K562 (cell line): ENCODE data around the gene TMEM87A. TPM values are rescaled to one million over a fixed set of nuclear protein-coding genes. Genes with fewer than 3 reads are reported as not detected.
A peak's percentile ranks its signal among the peaks of the same experiment; 100 is the strongest.

Source experiments
- CBX3 ChIP-seq, 2 experiments: IDR thresholded peaks; 1 replicate in 1 of 2; 2 replicates in 1 of 2; pipeline ENCODE4 v1.6.1; 2012; ENCODE audit warnings: inconsistent platforms in 2 of 2, low read length in 2 of 2, borderline replicate concordance in 1 of 2, control low read depth in 1 of 2
- ESRRA ChIP-seq: fragments of 450-650 bp; IDR thresholded peaks from 2 replicates; pipeline ENCODE4 v1.6.1; 2014; ENCODE audit warnings: low read depth, mild to moderate bottlenecking, moderate library complexity, borderline replicate concordance
- FOXK2 ChIP-seq, 2 experiments: fragments of 450-650 bp; IDR thresholded peaks in 1 of 2; conservative IDR thresholded peaks in 1 of 2; 2 replicates each; pipeline ENCODE4 v1.6.1; 2016; ENCODE audit warnings: low read depth in 2 of 2, mild to moderate bottlenecking in 1 of 2
- GABPB1 ChIP-seq: sonication (generic); formaldehyde crosslinking; IDR thresholded peaks from 2 replicates; pipeline ENCODE4 v1.8.0; 2022; ENCODE audit warnings: mild to moderate bottlenecking, missing genetic modification reagents
- MAFG ChIP-seq: fragments of 450-650 bp; conservative IDR thresholded peaks from 2 replicates; pipeline ENCODE4 v1.6.1; 2016; ENCODE audit warnings: missing genetic modification characterization, missing compliant biosample characterization
- MAFK ChIP-seq: IDR thresholded peaks from 2 replicates; pipeline ENCODE4 v1.6.1; 2011; ENCODE audit warnings: low read length, improper control_type of control experiment
- MEIS2 ChIP-seq: fragments of 450-650 bp; IDR thresholded peaks from 2 replicates; pipeline ENCODE4 v1.6.1; 2014; ENCODE audit warnings: mild to moderate bottlenecking; ENCODE audit not compliant: partially characterized antibody
- MNT ChIP-seq, 2 experiments: fragments of 450-650 bp; conservative IDR thresholded peaks; 2 replicates each; pipeline ENCODE4 v1.6.1; 2017; ENCODE audit warnings: mild to moderate bottlenecking in 2 of 2, moderate library complexity in 2 of 2
- TOE1 ChIP-seq, 2 experiments: fragments of 450-650 bp in 1 of 2; sonication (generic) in 1 of 2; formaldehyde crosslinking in 1 of 2; IDR thresholded peaks; 2 replicates each; pipeline versions ENCODE4 v1.7.1 to v1.8.0; 2016 to 2022; ENCODE audit warnings: borderline replicate concordance in 2 of 2, mild to moderate bottlenecking in 2 of 2, antibody characterized with exemption in 1 of 2, inconsistent platforms in 1 of 2, low read depth in 1 of 2, missing genetic modification reagents in 1 of 2, moderate library complexity in 1 of 2
- ZBTB12 ChIP-seq: fragments of 250-450 bp; sonication (Bioruptor Pico); IDR thresholded peaks from 2 replicates; pipeline ENCODE4 v1.4.0; 2020
- ZNF589 ChIP-seq: fragments of 200-800 bp; sonication (Bioruptor generic); IDR thresholded peaks from 2 replicates; pipeline ENCODE4 v1.6.1; 2016; ENCODE audit warnings: low read depth, missing genetic modification characterization, missing compliant biosample characterization
- polyA plus RNA-seq, 8 experiments: library from polyadenylated mRNA; depleted of rRNA in 4 of 8; stranded (reverse) in 5 of 8; unstranded in 3 of 8; fragments of >200 nt; fragmentation: Nextera tagmentation in 2 of 8; fragmentation: Illumina TruSeq in 1 of 8; extraction: Ambion mirVana in 2 of 8; extraction: Trizol in 1 of 8; gene quantifications; 2 replicates each; pipeline versions ENCODE4 v1.2.1 to v1.2.3, GENCODE V29; 2011 to 2014; ENCODE audit warnings: inconsistent platforms in 1 of 8, missing spikeins in 1 of 8
- total RNA-seq, 7 experiments: library from RNA; depleted of rRNA in 6 of 7; stranded (reverse); fragments of >200 nt in 6 of 7; fragmentation: Illumina TruSeq in 2 of 7; extraction: Trizol in 2 of 7; gene quantifications; 2 replicates each; pipeline versions ENCODE4 v1.2.1 to v1.2.3, GENCODE V29; 2011 to 2021; ENCODE audit warnings: low replicate concordance in 1 of 7

The TMEM87A gene
- total and polyA plus RNA-seq, 9 of the 15 experiments (the other 6 are each of a cell fraction or from before 2014, with no cell fraction given) = 16.6 to 43.3 (median 29.6) TPM

GRCh38 chr15:42279234-42279723 is 6.0 kb upstream of the TMEM87A start (continued):
- TF ChIP-seq TOE1 (IDR thresholded peaks at IDR 0.05; ENCODE audit: borderline replicate concordance) (peak; percentile 41; the same call in 1 of the 2 replicates), TOE1 (CRISPR knock-in tag; IDR thresholded peaks at IDR 0.05; ENCODE audit: borderline replicate concordance, low read depth) (no peak), MNT (conservative IDR thresholded peaks at IDR 0.05) (peak; percentile 76 to 89), ZBTB12 (CRISPR knock-in tag) (no peak), ZNF589 (CRISPR knock-in tag) (peak; percentile 74; the same call in 1 of the 2 replicates), ESRRA (peak; percentile 58; the same call in 1 of the 2 replicates), MAFK (peak; percentile 62), MAFG (tag) (peak; percentile 73), MEIS2 (peak; percentile 48), FOXK2 (conservative IDR thresholded peaks at IDR 0.05 in 1 of 2, IDR thresholded peaks at IDR 0.05 in 1 of 2; ENCODE audit: low read depth in 2 of 2) (peak; percentile 28 to 69; a peak in 2 of 4 replicates), CBX3 (IDR thresholded peaks at IDR 0.05; ENCODE audit: borderline replicate concordance in 1 of 2, low read length in 2 of 2) (peak in 1 of 2 experiments; percentile 48; a peak in 1 of 3 replicates), GABPB1 (0 out of 2 replicates have a peak, but pooled peaks have one; percentile 30)
